HCT116 (cell line): Measurements from ENCODE around the gene CCDC74A. TPM values are rescaled to one million over a fixed set of nuclear protein-coding genes. Genes with fewer than 3 reads are reported as not detected.

Source experiments
- ATAC-seq: fragments of 200-7000 bp; cut with Tn5 transposase; 2 replicates; pipeline ENCODE4 v1.9.1; 2020; ENCODE audit warnings: mild to moderate bottlenecking, moderate library complexity
- BruUV-seq: library from RNA; stranded (reverse); fragments of 400-500 nt; replicated peaks from 2 replicates; lab custom pipeline; 2021; lab: Mats Ljungman, UMichigan
- CTCF ChIA-PET: fragments of 300-600 bp; sonication (Branson Sonifier 250); formaldehyde crosslinking; loops from one replicate; lab custom pipeline; 2021; ENCODE audit warnings: antibody characterized with exemption; lab: Charles Lee
- POLR2A ChIA-PET: fragments of 300-600, 350-600 bp; sonication (Branson Sonifier 250); formaldehyde crosslinking; loops from one replicate; lab custom pipeline; 2021; ENCODE audit warnings: antibody characterized with exemption; lab: Charles Lee
- RAD21 ChIA-PET, 2 experiments: fragments of 300-600 bp; sonication (Branson Sonifier 250); formaldehyde crosslinking; loops; one replicate each; lab custom pipeline; 2023; ENCODE audit warnings: low total read pairs in 2 of 2; ENCODE audit not compliant: uncharacterized antibody in 2 of 2, unreplicated experiment in 2 of 2, low non-redundant PET in 1 of 2; lab: Charles Lee
- DNase-seq: peaks from one replicate; pipeline ENCODE4 v3.0.0-alpha.2; 2010; ENCODE audit warnings: low read depth, low spot score
- H2AFZ ChIP-seq: fragments of 200-600 bp; shearing (Covaris generic), sonication (generic); 2 replicates; pipeline ENCODE4 v1.6.1; 2017; ENCODE audit warnings: low read depth, mixed run types, mixed read lengths, antibody characterized with exemption, low read length; ENCODE audit not compliant: poor library complexity, severe bottlenecking
- H3K27ac ChIP-seq: 2 replicates; pipeline ENCODE4 v1.5.1; 2012; ENCODE audit warnings: low read depth, low read length
- H3K27me3 ChIP-seq: fragments of 200-600 bp; sonication (generic); 2 replicates; pipeline ENCODE4 v1.6.1; 2016; ENCODE audit warnings: mixed run types, low read length, mixed read lengths; ENCODE audit not compliant: insufficient read depth
- H3K36me3 ChIP-seq, 2 experiments: fragments of 200-500 bp in 1 of 2; fragments of 200-600 bp in 1 of 2; sonication (Bioruptor generic) in 1 of 2; sonication (generic) in 1 of 2; 2 replicates each; pipeline versions ENCODE4 v1.5.1 to v1.6.1; 2014 to 2016; ENCODE audit warnings: low read length in 2 of 2, inconsistent platforms in 1 of 2, mixed read lengths in 1 of 2, mixed run types in 1 of 2; ENCODE audit not compliant: insufficient read depth in 2 of 2, control insufficient read depth in 1 of 2
- H3K4me1 ChIP-seq, 2 experiments: fragments of 200-600 bp in 1 of 2; sonication (generic) in 1 of 2; 2 replicates each; pipeline versions ENCODE4 v1.5.1 to v1.6.1; 2012 to 2017; ENCODE audit warnings: low read length in 2 of 2, inconsistent platforms in 1 of 2, mild to moderate bottlenecking in 1 of 2, mixed read lengths in 1 of 2, mixed run types in 1 of 2, moderate library complexity in 1 of 2; ENCODE audit not compliant: insufficient read depth in 2 of 2, control insufficient read depth in 1 of 2
- H3K4me2 ChIP-seq: fragments of 200-600 bp; sonication (generic); 2 replicates; pipeline ENCODE4 v1.6.1; 2017; ENCODE audit warnings: mixed run types, low read length, mixed read lengths
- H3K4me3 ChIP-seq, 2 experiments: fragments of 200-600 bp in 1 of 2; sonication (generic) in 1 of 2; replicated peaks in 1 of 2; 2 replicates each; pipeline ENCODE4 v1.5.1; 2011 to 2016; ENCODE audit warnings: low read length in 2 of 2, control low read depth in 1 of 2, low read depth in 1 of 2, mild to moderate bottlenecking in 1 of 2, mixed read lengths in 1 of 2, mixed run types in 1 of 2
- H3K79me2 ChIP-seq: fragments of 200-600 bp; sonication (generic); 2 replicates; pipeline ENCODE4 v1.6.1; 2017; ENCODE audit warnings: mild to moderate bottlenecking, mixed run types, low read length, moderate library complexity, mixed read lengths; ENCODE audit not compliant: insufficient read depth
- H3K9ac ChIP-seq: fragments of 200-600 bp; sonication (generic); 2 replicates; pipeline ENCODE4 v1.6.1; 2016; ENCODE audit warnings: low read length, mixed read lengths
- H3K9me2 ChIP-seq: fragments of 200-600 bp; sonication (generic), shearing (Covaris generic); 2 replicates; pipeline ENCODE4 v1.6.1; 2017; ENCODE audit warnings: mixed run types, mild to moderate bottlenecking, moderate library complexity; ENCODE audit not compliant: insufficient read depth
- H3K9me3 ChIP-seq, 2 experiments: fragments of 200-500 bp in 1 of 2; fragments of 200-600 bp in 1 of 2; sonication (Bioruptor generic) in 1 of 2; sonication (generic) in 1 of 2; 2 replicates each; pipeline ENCODE4 v1.6.1; 2014 to 2017; ENCODE audit warnings: low read length in 2 of 2, mixed read lengths in 2 of 2, inconsistent platforms in 1 of 2, low read depth in 1 of 2, mild to moderate bottlenecking in 1 of 2, mixed run types in 1 of 2, moderate library complexity in 1 of 2; ENCODE audit not compliant: control insufficient read depth in 1 of 2, insufficient read depth in 1 of 2
- H4K20me1 ChIP-seq: fragments of 200-600 bp; sonication (generic), shearing (Covaris generic); 2 replicates; pipeline ENCODE4 v1.6.1; 2017; ENCODE audit warnings: mixed run types, mild to moderate bottlenecking, moderate library complexity; ENCODE audit not compliant: insufficient read depth
- ATF3 ChIP-seq: IDR thresholded peaks from 2 replicates; pipeline ENCODE4 v1.6.1; 2012
- CBX3 ChIP-seq: IDR thresholded peaks from 2 replicates; pipeline ENCODE4 v1.6.1; 2012; ENCODE audit warnings: low read depth
- CEBPB ChIP-seq: IDR thresholded peaks from 2 replicates; pipeline ENCODE4 v1.6.1; 2012; ENCODE audit warnings: low read depth
- EGR1 ChIP-seq: IDR thresholded peaks from 2 replicates; pipeline ENCODE4 v1.6.1; 2012; ENCODE audit warnings: low read depth
- ELF1 ChIP-seq: IDR thresholded peaks from 2 replicates; pipeline ENCODE4 v1.6.1; 2012; ENCODE audit warnings: low read depth, borderline replicate concordance
- EZH2 ChIP-seq: fragments of 200-600 bp; sonication (generic); IDR thresholded peaks from 2 replicates; pipeline ENCODE4 v1.6.1; 2017; ENCODE audit warnings: antibody characterized with exemption, mixed run types
- EZH2phosphoT487 ChIP-seq: fragments of 200-600 bp; IDR thresholded peaks from 2 replicates; pipeline ENCODE4 v1.6.1; 2018; ENCODE audit warnings: antibody characterized with exemption, borderline replicate concordance
- JUND ChIP-seq: IDR thresholded peaks from 2 replicates; pipeline ENCODE4 v1.6.1; 2012
- POLR2AphosphoS5 ChIP-seq: IDR thresholded peaks from 2 replicates; pipeline ENCODE4 v1.6.1; 2011; ENCODE audit warnings: mild to moderate bottlenecking, low read depth, low read length, moderate library complexity
- RAD21 ChIP-seq: IDR thresholded peaks from 2 replicates; pipeline ENCODE4 v1.6.1; 2012; ENCODE audit warnings: low read depth, mild to moderate bottlenecking
- REST ChIP-seq: IDR thresholded peaks from 2 replicates; pipeline ENCODE4 v1.6.1; 2012; ENCODE audit warnings: low read depth
- SIN3A ChIP-seq: IDR thresholded peaks from 2 replicates; pipeline ENCODE4 v1.6.1; 2012; ENCODE audit warnings: low read depth
- SRF ChIP-seq: IDR thresholded peaks from 2 replicates; pipeline ENCODE4 v1.6.1; 2012; ENCODE audit warnings: low read depth
- TCF7L2 ChIP-seq: IDR thresholded peaks from 2 replicates; pipeline ENCODE4 v1.7.0; 2011; ENCODE audit warnings: borderline replicate concordance, inconsistent platforms; ENCODE audit not compliant: insufficient read depth, insufficient read length; ENCODE audit errors: extremely low read depth
- YY1 ChIP-seq: IDR thresholded peaks from 2 replicates; pipeline ENCODE4 v1.6.1; 2011; ENCODE audit warnings: low read length, low read depth, moderate library complexity, mild to moderate bottlenecking; ENCODE audit not compliant: insufficient replicate concordance; ENCODE audit errors: extremely low read depth
- ZFX ChIP-seq: fragments of 450-650 bp; IDR thresholded peaks from 2 replicates; pipeline ENCODE4 v1.6.1; 2017
- ZNF274 ChIP-seq: fragments of 200-500 bp; sonication (Bioruptor generic); IDR thresholded peaks from 2 replicates; pipeline ENCODE4 v1.6.1; 2014; ENCODE audit warnings: mild to moderate bottlenecking, low read depth, low read length, inconsistent platforms
- intact Hi-C: fragments of 100-400 bp; cut with micrococcal nuclease; formaldehyde crosslinking; loops from 2 replicates; pipeline ENCODE4 v1.10.0; 2022
- total RNA-seq: library from RNA; stranded (reverse); gene quantifications from one replicate; pipeline ENCODE4 v1.2.1, GENCODE V29; 2021; ENCODE audit not compliant: unreplicated experiment

Gene CCDC74A
- total RNA-seq, 1 experiment from 2014 or later = 13.6 TPM

GRCh38 chr2:131557558-131558321 lies 30.1 kb downstream of the CCDC74A start:
- no peak overlapping the region for H3K27ac ChIP-seq
- no peak overlapping the region for H3K4me3 ChIP-seq
- no peak overlapping the region for H3K9ac ChIP-seq
- RAD21 ChIA-PET = no interaction called here
- no peak overlapping the region for H2AFZ ChIP-seq
- CTCF ChIA-PET = no interaction called here
- no peaks in the 10 kb centered on the region for H3K4me1 ChIP-seq
- no peaks in the 10 kb centered on the region for H3K79me2 ChIP-seq
- no peak for DNase-seq
- H4K20me1 ChIP-seq = no peaks in the 10 kb centered on the region
- BruUV-seq = no TSS peak
- H3K9me2 ChIP-seq = no peaks in the 10 kb centered on the region
- intact Hi-C loops = no loop called here
- H3K27me3 ChIP-seq = peaks cover 85% of the 10 kb centered on the region
- no peak for ATAC-seq
- POLR2A ChIA-PET = no interaction called here
- H3K9me3 ChIP-seq = no peaks in the 10 kb centered on the region
- TF ChIP-seq ELF1 (no peak), SRF (no peak), EGR1 (no peak), EZH2phosphoT487 (no peak), EZH2 (no peak), SIN3A (no peak), POLR2AphosphoS5 (no peak), RAD21 (no peak), ATF3 (no peak)
- no peak overlapping the region for H3K4me2 ChIP-seq
- H3K36me3 ChIP-seq = no peaks in the 10 kb centered on the region

- CTCF ChIA-PET = no interaction called here
- RAD21 ChIA-PET = no interaction called here
- DNase-seq (no peak), ATAC-seq (no peak)
- no peaks in the 10 kb centered on the region for H3K9me2 ChIP-seq
- no peak overlapping the region for H3K27ac ChIP-seq
- H3K4me3 ChIP-seq = no peak overlapping the region
- POLR2A ChIA-PET = no interaction called here
- peaks cover 67% of the 10 kb centered on the region for H3K27me3 ChIP-seq
- no peak overlapping the region for H3K4me2 ChIP-seq
- H3K36me3 ChIP-seq = no peaks in the 10 kb centered on the region
- H2AFZ ChIP-seq = no peak overlapping the region
- no peaks in the 10 kb centered on the region for H3K79me2 ChIP-seq
- H3K9ac ChIP-seq = no peak overlapping the region
- no peaks in the 10 kb centered on the region for H3K4me1 ChIP-seq
- intact Hi-C loops = no loop called here
- no TSS peak for BruUV-seq
- H3K9me3 ChIP-seq = no peaks in the 10 kb centered on the region
- no peaks in the 10 kb centered on the region for H4K20me1 ChIP-seq
- TF ChIP-seq EZH2phosphoT487 (no peak), TCF7L2 (no peak), CEBPB (no peak), YY1 (no peak), EZH2 (no peak), SRF (no peak), CBX3 (no peak), ATF3 (no peak), SIN3A (no peak), REST (no peak), JUND (no peak), ZNF274 (no peak), EGR1 (no peak), ZFX (no peak)
These were observed 38.7 kb downstream of the CCDC74A start for GRCh38 chr2:131566371-131566770.
